Astrocyte (in vitro differentiated cells and primary cell): ENCODE measurements around the gene MUC4.

Source experiments
- EZH2 ChIP-seq: IDR thresholded peaks from 2 replicates; pipeline ENCODE4 v1.6.1; 2012; ENCODE audit warnings: mild to moderate bottlenecking, low read length, inconsistent platforms; ENCODE audit not compliant: insufficient read depth
- TF ChIP-seq, protein P1 (sequence below): IDR thresholded peaks from 2 replicates; pipeline ENCODE4 v1.5.1; 2011; ENCODE audit warnings: low read depth, mild to moderate bottlenecking, inconsistent platforms, low read length, moderate library complexity; ENCODE audit not compliant: insufficient read depth

DNA sequence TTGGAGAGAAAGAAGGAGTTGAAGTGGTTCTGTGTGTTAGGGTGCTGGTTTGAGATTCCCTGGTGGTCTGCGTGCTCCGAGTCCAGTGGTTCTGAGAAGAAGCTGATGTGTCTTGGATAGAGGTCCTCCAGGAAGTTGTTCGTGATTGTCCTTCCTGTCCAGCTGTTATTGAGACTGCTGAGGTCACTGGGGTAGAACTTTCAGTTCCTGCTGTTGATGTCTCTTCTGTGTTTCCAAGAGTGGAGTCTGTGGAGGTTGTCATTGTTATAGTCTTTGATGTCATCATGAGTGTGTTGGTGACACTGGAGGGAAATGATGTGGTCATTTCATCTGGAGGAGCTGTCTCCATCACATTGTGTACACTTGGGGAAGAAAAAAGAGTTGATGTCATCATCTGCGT is 20.8 kb downstream of the MUC4 start:
- TF ChIP-seq, protein P1, sequence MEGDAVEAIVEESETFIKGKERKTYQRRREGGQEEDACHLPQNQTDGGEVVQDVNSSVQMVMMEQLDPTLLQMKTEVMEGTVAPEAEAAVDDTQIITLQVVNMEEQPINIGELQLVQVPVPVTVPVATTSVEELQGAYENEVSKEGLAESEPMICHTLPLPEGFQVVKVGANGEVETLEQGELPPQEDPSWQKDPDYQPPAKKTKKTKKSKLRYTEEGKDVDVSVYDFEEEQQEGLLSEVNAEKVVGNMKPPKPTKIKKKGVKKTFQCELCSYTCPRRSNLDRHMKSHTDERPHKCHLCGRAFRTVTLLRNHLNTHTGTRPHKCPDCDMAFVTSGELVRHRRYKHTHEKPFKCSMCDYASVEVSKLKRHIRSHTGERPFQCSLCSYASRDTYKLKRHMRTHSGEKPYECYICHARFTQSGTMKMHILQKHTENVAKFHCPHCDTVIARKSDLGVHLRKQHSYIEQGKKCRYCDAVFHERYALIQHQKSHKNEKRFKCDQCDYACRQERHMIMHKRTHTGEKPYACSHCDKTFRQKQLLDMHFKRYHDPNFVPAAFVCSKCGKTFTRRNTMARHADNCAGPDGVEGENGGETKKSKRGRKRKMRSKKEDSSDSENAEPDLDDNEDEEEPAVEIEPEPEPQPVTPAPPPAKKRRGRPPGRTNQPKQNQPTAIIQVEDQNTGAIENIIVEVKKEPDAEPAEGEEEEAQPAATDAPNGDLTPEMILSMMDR: no peak
- TF ChIP-seq EZH2: no peak
